HG03159 (cell line): ENCODE data around the gene LINC00632.
"Not testable (repeated sequence)": the region's sequence is repeated elsewhere in the genome, so short reads cannot be mapped to it uniquely, and the experiment has no call there.

ENCODE experiments used
- ATAC-seq: cut with Tn5 transposase; IDR thresholded peaks from one replicate; pipeline ENCODE4 v1.9.1; 2021; ENCODE audit warnings: mild to moderate bottlenecking, moderate library complexity; ENCODE audit not compliant: unreplicated experiment

LINC00632 gene

DNA sequence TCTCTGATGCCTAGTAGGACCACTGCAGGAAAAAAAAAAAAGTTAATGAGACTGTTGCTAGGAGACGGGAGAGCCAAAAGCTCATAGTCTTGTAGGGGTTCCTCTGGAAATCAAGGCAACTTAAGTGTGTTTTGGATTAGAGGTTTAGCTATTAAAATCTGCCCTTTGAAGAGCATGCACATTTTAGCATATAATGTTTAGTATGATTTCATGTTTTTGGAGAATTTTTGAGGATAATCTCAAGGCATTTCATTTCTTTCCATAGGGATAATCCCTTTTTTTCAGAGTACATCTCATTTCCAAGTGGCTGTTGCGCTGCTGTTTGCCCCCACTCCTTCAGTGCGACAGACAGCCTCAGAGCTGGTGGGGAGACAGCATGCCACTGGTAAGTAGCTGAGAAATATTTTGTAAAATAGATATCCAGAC lies at the start of gene LINC00632:
LINC00632 (plus strand) TSS at position 339 of the 426 bp plus-strand sequence.
- no peak for ATAC-seq

DNA sequence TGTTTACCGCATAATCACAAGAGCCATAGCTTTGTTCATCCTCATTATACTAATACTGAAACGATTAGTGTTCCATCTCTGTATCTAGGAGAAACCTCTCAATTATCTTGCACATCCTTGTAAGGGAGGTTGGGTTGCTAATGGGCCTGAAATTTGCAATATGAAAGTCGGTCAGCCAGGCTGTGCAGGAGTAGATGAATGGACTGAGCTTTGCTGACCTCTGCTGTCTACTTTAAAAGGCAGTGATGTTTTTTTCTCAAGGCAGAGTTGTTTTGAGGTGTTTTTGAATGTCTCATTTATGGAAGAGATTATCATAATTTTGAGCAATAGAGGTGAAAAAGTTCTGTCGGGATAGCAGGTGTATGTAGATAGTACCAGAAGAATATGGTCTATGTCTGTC lies 47.9 kb upstream of the LINC00632 start:
- no peak for ATAC-seq

DNA sequence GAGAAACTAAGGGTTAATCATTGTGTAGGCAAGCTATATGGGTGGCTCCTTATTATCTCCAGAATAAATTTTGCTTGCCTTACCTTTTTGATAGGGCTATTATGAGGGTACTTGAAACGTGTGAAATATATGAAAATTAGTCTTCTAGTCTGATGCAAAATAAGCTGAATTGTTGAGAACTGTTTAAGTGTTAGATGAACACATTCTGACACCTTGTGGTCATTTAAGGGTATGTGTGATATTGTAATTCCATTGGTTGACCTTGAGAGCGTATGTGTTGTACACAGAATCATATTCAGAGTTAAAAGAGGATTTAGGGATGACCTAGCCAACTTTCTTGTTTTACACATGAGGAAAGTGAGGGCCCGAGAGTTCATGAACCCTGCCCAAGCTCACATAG lies 44.6 kb upstream of the LINC00632 start:
- no peak for ATAC-seq

DNA sequence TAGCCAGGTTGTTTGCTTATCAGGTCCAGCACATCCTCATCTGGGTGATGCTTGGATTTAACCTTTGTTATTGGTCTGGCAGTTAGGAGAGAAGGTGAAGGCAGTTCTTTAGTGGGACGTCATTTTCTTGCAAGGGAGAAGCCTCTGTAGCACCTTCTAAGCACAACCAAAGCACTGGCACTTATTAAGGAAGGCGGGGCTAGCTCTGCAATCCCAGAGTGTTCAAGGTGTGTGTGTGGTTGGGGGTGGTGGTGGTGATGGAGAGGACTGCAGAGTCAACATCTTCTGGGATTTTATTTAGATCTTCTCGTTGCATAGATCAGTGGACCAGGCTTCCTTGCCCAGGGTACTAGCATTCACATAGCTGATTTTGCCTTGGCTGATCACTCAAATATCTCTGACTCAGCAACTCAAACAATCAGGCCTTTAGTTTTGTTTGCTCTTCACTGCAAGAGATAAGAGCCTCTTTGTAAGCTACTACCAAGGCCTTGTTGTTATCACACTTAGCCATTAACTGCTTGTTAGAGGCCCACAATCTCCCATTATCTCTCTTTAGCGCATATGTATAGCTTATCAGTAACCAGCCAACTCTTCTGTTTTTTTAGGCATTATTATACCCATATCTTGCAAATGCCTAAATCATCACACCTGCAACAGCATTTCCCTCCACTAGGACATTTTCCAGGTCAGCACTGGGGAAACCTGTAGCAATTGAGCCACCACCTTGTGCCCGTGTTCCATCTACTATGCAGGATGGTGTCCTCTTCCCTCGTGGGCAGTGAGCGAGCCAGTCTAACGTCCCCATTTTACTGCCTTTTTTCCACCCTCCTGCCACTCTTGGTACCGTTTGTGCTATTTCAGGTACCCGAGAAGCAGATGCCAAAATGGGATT lies 36.5 kb upstream of the LINC00632 start:
- no peak for ATAC-seq

DNA sequence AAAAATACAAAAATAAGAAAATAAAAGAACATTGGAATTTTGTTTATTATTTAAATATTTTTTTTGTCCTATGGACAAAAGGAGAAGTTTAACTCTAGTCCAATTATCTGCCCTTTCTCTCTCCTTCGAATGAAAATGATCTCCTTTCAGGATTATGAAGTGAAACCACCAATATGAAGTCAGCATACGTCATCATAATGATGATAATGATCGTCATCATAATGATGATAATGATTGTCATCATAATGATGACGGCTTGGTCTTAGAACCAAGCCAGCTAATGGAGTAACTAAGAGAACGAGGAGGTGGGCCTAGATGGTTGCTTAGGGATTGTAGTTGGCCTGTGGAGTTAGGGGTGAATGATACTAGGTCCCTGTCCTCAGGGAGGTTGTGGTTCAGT lies 21.9 kb upstream of the LINC00632 start:
- no peak for ATAC-seq

DNA sequence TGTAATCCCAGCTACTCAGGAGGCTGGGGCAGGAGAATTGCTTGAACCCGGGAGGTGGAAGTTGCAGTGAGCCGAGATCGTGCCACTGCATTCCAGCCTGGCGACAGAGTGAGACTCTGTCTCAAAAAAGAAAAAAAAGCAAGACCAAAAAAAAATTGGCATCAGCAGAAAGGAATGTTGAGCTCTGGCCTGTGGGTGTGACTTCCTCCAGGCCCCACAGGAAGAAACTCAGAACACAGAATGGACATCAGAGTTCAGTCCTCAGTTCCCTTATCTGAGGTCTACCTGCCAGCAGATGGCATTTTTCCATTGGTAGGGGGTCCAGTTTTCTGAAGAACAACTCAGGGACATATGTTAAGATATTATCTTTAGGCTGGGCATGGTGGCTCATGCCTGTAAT lies 18.0 kb upstream of the LINC00632 start:
- ATAC-seq: not testable (repeated sequence)

DNA sequence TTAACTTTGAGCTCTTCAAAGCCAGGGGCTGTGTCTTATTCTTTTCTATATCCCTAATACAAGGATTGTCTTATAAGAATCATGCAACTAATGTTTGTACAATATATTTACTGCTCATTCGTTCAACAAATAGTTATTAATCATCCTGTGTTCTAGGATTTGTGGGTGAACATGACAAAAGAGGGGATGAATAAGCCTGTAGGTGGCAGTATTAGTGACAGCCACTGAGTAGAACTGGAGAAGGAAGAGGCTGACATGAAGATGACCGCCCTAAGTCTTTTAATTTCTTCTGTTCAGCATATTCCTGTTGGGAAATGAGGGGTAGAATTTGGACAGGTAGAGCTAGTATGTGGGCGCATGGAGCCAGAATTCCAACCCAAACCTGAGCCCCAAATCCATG lies 11.9 kb upstream of the LINC00632 start:
- ATAC-seq: no peak

DNA sequence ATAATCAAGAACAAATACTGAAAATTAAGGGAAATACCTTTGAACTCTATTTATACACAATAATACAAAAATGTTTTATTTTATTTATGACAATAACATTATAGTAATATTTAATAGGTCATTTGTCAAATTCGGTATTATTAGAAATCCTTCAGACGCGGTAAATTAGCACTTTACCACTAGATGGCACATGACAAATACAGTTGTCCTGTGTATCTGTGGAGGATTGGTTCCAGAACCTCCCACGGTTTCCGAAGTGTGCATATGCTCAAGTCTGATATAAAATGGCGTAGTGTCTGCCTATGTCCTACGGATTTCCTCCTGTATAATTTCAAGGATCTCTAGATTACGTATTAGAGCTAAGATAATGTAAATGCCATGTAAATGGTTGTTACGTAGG lies 8.1 kb upstream of the LINC00632 start:
- ATAC-seq: peak; percentile 65

DNA sequence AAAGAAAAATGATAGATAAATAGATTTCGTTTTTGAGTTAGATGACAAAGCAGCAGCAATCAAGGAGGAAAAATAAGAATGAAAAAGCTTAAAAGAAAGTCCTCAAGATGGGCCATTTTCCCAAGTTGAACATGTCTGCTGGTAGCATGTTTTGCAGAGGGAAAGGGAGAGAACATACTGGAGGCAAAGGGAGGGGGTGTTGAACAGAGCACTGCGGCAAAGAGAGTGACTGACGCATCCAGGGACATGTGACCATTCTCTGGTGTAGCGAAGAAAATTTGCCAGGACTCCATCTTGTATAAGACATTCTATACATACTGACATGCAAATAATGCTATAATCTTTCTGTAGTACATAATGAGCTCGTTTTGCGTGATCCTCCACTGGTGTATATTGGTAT lies 1.2 kb downstream of the LINC00632 start:
- no peak for ATAC-seq

DNA sequence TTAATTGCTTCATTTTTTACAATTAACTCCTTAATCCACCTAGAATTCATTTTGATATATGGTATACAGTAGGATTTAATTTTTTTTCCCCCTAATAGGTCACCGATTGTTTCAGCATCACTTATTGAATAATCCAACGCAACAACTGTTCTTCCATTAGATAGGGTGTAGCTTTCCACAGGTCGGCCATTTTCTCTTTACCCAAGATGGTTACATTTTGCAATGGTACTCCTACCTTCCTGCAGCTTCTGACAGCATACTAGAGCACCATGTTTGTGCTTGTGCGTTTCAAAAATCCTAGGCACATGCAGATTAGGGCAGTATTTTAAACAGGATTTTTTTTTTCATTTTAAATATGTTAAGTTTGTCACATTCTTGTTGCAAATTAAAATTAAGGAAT lies 2.3 kb downstream of the LINC00632 start:
- ATAC-seq: no peak

DNA sequence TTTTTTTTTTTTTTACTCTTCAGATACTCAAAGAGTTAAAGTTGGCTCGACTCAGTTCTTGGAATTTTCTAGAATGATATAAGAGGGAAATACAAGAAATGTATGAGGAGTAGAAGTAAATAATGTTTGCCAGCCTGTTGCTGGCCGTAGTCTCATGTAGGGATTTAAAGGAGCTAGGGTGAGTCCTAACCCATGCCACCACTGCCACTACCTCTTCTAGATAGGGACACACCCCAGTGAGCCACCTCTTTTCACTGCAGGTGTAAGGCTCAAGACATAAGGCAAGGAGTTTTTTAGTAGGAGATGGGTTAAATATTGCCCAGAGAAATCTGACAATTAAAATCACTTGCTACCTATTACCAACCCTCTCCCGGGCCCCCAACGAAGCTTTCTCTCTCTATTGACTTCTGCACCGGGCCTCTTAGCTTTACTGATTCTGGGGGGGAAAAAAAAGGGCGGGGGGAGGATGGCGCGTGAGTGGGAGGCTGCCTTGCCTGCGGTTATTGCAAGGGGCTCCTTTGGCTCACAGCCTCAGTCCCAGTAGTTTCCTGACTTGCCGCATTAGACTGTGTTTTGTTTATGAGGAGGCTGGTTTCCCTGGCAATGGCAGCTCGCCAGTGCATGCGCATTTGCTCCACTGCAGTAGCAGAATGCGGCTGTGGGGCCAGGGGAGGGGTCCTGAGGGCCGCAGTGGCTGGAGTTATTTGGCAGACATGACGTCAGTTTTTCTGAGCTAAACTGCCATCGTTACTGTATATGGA lies 3.0 kb downstream of the LINC00632 start:
- no peak for ATAC-seq

DNA sequence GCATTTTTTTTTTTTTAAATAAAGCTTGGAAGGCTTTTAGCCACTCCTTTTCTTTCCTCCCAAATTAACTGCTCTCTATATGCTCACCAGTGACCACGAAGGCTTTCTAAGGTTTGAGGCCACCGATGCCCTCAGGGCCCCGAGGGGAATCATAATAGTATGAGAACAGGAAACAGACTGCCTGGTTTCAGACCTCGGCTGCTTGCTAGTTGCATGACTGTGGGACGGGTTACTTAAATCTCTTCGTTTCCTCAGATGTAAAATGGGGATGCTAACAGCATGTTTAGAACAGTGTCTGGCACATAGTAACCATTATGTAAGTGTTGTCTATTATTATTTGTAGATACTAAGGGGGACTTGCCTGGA lies 3.6 kb downstream of the LINC00632 start:
- no peak for ATAC-seq

DNA sequence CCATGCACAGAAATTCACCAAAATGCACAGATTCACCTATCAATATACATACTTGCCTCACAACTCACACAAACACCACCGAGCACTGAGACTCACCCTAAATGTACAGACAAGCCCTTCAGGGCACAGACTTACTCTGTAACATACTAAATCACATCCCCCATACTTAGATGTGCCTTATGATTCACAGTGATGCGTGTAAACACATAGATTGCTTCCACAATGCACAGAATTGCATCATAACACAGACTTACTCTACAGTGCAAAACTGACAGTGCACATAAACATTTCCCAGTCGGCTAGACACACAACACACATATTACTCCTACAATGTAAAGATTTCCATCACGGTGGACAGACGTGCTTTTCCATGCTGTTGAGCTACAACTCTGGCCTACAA lies 6.2 kb downstream of the LINC00632 start:
- ATAC-seq: no peak

DNA sequence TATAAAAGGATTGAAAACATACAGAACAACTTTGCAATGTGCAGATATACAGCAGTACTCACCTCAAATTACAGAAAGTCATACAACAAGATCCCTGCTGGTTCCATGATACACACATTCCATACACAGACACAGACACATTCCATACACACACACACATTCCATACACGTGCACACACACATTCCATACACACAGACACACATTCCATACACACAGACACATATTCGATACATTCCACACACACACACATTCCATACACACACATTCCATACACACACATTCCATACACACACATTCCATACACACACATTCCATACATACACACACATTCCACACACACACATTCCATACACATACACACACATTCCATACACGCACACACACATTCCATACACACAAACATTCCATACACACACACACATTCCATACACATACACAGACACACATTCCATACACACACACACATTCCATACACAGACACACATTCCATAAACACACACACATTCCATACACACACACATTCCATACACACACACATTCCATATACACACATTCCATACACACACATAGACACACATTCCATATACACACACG lies 13.7 kb downstream of the LINC00632 start:
- ATAC-seq: no peak

DNA sequence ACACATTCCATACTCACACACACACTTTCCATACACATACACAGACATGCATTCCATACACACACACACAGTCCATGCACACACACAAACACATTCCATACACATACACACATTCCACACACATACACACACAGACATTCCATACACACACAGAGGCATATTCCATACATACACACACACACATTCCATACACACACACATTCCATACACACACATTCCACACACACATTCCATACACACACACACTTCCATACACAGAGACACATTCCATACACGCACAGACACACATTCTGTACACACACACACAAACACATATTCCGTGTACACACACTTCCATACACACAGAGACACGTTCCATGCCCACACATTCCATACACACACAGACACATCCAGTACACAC lies 14.8 kb downstream of the LINC00632 start:
- no peak for ATAC-seq

DNA sequence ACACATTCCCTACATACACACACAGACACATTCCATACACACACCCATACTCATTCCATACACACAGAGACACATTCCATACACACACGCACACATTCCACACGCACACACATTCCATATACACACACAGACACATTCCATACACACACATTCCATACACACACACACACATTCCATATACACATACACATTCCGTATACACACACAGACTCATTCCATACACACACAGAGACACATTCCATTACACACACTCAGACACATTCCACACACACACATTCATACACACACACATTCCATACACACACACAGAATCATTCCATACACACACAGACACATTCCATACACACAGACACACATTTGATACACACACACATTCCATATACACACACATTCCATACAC lies 15.2 kb downstream of the LINC00632 start:
- ATAC-seq: no peak

DNA sequence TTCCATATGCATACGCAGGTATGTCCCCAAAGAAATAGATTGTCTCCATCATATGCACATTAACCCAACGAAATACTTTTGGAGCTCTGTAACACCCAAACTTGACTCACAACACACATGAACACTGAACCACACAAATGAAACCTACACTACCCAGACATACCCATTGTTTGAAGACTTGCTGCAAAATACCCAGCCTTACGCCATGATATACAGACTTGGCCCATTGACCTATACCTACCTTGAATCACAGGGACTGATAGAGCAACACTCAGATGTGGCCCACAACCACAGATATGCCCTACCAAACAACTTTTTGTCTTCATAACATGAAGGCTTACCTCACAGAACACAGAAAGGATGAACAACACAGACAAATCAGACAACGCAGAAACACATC lies 15.9 kb downstream of the LINC00632 start:
- ATAC-seq: no peak

DNA sequence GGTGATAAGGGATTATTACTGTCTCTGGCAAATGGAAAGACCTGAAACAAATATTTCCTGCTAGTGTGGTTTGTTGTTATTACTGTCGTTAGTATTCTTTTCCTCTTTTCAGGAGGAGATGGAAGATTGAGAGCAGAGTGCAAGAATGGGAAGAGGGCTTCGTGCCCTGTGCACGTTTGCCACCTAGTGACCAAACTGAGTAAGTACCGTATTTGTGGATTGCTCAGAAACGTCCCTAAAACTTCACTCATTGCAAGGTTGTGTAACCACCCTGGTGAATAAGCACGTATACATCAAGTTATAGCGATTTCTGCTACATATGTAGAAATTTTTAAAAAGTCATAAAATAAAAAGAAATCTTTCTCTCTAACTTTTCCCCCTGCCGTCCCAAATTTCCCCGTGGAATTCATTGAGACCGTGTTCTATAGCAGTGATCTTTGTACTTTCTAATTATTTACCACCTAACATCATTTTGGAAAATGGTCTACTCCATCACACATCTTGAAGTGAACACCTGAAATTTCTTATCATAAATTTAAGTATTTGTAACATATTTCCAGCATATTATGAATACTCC lies 24.3 kb downstream of the LINC00632 start:
- ATAC-seq: peak; percentile 88

DNA sequence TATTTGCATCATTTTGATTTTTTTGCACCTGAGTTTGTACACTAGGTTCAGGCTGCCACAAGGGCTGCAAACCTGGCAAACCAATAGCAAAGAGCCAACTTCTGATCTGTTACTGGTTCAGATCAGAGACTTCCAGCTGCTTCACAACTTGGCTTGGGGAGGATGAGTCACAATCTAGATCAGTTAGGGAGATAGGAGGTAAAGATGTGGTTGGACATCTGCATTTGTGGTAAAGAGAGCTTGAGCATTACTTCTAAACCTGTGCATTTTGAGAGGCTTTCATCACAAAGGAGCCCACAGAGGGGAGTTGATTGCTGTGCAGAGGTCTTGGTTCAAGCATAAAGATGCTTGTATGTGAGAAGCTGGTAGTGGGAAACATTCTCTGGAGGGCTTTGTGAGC lies 34.5 kb downstream of the LINC00632 start:
- ATAC-seq: no peak

DNA sequence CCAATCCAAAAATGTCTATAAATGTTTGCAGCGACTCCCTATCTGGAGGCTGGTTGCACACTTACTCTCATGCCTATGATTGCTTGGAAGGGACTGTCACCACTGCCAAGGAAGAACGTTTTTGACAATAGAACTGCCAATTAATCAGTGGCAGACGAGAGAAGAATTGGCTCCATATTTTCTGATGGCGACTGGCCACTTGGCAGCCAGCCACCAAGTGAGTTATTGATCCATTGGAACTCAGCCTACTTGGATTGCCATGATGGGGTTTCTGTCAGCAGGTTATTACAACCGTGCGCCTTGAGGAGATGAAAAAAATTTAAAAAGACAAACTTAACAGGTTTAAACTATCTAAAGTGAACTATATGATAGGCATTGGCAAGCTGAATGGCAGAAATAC lies 47.4 kb downstream of the LINC00632 start:
- no peak for ATAC-seq

DNA sequence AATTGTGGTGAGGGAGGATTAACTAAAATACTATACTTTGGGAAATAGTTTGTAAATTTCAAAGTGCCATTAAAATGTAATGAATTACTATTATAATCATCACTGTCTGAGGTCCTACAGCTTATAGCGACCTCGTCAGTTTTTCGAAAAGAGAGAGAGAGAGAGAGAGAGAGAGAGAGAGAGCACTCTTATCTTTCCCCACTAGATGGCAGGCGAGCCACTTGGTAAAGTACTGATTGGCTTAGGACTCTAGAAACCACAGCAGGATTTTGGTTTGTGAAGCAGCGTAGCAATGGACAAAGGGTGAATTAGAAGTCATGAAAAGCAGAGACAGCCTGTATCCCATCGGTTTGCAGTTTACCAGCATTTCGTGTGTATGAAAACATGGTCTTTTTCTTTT lies 52.5 kb downstream of the LINC00632 start:
- ATAC-seq: peak; percentile 93
